HT-29 (cell line): ENCODE measurements around the gene EXOC3L4. TPM values are rescaled to one million over a fixed set of nuclear protein-coding genes. Genes with fewer than 3 reads are reported as not detected.
A peak's percentile ranks its signal among the peaks of the same experiment; 100 is the strongest.

Source experiments
- DNase-seq: peaks from one replicate; pipeline ENCODE4 v3.0.0-alpha.2; 2015; ENCODE audit warnings: low spot score
- total RNA-seq: library from RNA; depleted of rRNA; stranded (reverse); fragments of >200 nt; shearing (Covaris generic); gene quantifications from 2 replicates; pipeline ENCODE4 v1.2.3, GENCODE V29; 2014

The EXOC3L4 gene
- total RNA-seq, 1 experiment from 2014 or later: 3.9 TPM

DNA sequence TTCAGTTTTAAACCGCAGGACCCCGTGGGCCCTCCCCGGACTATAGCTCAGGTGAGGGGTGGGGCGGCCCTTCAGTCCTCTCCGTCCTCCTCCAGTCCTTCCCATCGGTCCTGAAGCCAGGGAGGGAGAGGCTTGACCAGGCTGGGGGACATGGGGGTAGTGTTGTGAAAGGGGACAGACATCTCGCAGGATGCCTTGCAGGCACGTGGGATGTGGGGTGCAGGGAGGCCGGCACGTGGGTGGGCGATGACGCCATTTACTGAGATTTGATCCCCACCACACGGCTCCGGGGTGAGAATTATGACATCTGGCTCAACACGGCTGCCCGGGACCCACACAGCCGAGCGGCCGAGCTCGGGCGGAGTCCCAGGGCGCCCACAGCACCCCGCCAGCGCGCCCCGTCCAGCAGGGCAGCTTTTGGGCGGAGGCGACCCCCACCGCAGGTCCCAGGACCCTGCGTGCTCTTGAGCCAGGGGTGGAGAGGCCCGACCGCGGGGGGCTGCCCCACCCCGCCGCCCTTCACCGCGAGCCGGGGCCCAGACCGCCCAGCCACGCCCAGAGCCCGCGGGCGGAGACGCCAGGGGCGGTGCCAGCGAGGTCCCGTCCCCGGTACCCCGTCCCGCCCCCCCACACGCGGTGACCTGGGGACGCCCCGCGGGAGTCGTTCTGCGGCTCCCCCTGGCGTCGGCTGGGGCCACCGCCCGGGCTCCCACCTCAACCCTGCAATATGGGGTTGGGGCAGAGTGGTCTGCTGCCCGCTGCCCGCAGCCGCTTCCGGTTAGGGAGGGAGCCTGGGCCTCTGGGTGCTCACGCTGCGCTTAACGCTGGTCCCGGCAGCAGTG, 3.3 kb upstream of the EXOC3L4 start:
- DNase-seq: peak; percentile 45

DNA sequence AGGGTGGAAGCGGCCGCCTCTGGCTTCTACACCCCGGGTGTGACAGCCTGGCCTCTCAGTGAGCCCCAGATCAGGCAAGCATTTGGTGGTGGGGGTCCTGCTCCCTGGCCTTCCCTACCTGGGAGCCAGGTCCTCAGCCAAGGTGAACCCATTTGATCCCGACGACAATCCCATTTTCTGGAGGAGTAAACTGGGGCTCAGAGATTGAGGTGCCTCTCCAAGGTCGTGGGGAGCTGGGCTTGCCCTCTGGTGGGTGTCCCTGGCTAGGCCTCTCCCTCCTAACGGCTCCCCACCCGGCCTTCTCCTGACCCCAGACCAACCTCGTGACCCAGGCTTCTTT, 2.7 kb upstream of the EXOC3L4 start:
- no peak for DNase-seq

- DNase-seq: no peak
Measured at GRCh38 chr14:103093856-103094405, 594 bp upstream of the EXOC3L4 start.

DNA sequence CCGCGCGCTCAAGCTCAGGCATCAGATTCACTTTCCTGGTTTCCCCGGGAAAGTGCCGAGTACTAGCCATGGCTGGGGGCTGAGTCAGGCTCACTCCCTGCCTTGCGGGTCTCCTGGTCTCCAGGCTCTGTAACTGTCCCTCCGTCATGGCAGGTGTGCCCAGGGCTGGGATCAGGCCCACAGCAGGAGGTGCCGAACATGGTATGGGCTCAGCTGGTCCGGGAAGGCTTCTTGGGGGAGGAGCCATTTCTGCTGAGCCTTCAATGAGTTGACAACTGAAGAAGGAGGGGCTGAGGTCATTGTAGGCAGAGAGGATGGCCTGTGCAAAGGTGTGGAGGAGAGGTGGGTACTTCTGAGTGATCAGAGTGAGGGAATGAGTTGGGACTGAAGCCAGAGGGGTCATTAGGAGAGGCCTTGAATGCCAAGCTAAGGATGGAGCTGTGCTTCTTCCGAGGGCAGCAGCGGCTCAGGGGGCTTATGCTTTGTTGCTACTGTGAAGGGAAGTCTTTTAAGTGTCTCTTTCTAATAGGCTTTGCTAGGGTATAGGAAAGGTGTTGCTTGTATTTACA, 769 bp downstream of the EXOC3L4 start:
- no peak for DNase-seq

GRCh38 chr14:103096387-103096786, 1.9 kb downstream of the EXOC3L4 start:
- DNase-seq: no peak

DNA sequence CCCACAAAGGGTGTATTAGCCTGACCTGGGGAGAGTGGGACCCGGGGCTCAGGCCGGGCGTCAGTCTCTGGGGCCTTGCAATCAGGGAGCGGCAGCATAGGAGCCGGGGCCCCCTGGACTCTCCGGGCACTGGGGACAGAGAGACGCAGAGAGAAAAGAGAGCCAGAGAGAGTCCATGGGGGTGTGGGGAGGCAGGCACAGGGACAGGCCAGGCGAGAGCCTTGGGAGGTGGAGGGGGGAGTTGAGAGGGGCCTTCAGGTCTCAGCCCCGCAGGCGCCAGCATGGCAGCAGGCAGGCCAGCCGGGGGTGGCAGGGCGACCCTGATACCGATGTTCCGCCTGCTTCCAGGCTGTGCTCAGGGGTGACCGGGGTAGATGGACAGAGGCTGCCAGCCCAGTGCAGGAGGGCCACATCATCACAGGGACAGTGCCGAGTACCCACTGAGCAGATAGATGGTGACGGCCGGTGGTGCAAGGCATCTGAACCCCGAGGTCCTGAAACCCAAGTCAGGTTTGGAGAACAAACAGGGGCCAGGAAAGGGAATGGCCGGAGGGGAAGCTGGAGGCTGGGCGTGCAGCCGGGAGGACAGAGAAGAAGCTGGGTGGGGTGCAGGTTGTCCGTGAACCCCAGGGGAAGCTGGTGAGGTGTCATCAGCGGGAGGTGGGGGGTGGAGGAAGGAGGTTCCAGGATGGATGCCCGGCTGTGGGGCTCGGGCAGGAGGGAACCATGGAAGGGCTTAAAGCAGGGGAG, 2.9 kb downstream of the EXOC3L4 start:
- no peak for DNase-seq

GRCh38 chr14:103097994-103098957, 3.8 kb downstream of the EXOC3L4 start:
- DNase-seq: no peak

- DNase-seq: no peak
Measured at GRCh38 chr14:103099081-103099732, 4.7 kb downstream of the EXOC3L4 start.

GRCh38 chr14:103099733-103100280, 5.3 kb downstream of the EXOC3L4 start:
- no peak for DNase-seq

GRCh38 chr14:103100281-103101121, 6.0 kb downstream of the EXOC3L4 start:
- no peak for DNase-seq

DNA sequence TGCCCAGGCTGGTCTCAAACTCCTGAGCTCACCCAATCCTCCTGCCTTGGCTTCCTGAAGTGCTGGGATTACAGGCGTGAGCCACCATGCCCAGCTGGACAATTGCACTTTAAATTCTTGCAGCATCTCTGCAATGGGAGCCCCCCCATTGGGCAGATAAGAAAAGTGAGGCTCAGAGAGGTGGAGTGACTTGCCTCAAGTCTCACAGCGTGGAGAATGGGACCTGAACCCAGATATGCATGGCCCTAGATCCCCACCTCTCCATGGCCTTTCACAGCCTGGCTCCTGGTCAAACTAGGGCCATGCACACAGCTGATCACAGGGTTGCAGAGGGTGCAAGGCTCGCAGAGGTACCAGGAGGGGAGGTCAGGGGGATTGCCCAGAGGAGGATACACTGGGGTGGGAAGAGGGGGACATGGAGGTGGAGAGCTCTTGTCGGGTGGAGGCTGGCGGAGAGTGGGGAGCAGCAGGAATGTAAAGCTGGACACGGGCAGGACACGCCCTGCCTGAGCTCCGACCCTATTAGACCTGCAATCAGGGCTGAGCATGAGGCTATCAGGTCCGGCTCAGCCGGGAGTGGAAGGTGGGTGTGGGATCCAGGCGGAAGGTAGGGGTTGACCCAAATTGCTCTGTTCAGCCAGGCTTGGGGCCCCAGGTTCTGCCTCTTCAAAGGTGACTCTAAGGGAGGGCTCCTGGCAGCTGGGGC, 6.9 kb downstream of the EXOC3L4 start:
- no peak for DNase-seq

GRCh38 chr14:103101963-103102688, 7.6 kb downstream of the EXOC3L4 start:
- DNase-seq: no peak

DNA sequence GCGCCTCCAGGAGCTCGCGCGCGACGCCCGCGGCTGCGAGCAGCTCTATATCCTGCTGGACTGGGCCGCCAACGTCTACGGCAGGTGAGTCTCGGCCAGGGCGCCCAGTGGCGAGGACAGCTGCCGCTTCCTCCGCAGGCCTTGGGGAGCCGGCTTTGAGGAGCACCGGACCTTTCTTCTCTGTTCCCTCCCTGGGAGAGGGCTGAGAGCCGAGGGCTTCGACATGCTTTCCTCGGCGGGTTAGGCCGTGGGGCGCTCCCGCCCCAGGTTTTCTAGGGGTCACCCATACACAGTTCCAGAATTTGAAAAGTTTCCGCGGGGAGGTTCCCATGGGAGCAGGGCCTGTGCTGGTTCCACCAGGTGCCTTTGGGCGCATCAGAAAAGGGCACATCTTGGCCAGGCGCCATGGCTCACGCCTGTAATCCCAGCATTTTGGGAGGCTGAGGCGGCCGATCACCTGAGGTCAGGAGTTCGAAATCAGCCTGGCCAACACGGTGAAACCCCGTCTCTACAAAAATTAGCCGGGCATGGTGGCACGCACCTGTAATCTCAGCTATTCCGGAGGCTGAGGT, 8.2 kb downstream of the EXOC3L4 start:
- no peak for DNase-seq

- DNase-seq: no peak
Measured at GRCh38 chr14:103103461-103104388, 9.2 kb downstream of the EXOC3L4 start.

DNA sequence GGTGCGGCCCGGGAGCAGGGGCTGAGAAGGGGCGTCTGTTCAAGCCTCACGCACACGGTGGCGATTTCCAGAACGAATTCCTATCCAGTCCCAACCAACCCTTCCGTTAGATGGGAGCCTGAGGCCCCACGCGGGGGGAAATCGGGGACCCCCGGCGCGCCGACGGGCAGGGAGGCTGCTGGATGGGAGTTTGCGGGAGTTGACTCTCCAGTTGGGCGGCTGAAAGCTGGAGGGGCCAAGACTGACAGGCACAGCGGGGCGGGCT, 9.8 kb downstream of the EXOC3L4 start:
- DNase-seq: no peak

- DNase-seq: peak; percentile 74
Measured at GRCh38 chr14:103104654-103105452, 10.3 kb downstream of the EXOC3L4 start.
